Islet of Langerhans (tissue), 1 donor: ENCODE measurements around the gene VAV2.

ENCODE experiments used
- FAIRE-seq: peaks from one replicate; lab custom pipeline; 2011; peaks lifted over from hg19 to GRCh38; lab: Jason Lieb, UNC

VAV2 gene

DNA sequence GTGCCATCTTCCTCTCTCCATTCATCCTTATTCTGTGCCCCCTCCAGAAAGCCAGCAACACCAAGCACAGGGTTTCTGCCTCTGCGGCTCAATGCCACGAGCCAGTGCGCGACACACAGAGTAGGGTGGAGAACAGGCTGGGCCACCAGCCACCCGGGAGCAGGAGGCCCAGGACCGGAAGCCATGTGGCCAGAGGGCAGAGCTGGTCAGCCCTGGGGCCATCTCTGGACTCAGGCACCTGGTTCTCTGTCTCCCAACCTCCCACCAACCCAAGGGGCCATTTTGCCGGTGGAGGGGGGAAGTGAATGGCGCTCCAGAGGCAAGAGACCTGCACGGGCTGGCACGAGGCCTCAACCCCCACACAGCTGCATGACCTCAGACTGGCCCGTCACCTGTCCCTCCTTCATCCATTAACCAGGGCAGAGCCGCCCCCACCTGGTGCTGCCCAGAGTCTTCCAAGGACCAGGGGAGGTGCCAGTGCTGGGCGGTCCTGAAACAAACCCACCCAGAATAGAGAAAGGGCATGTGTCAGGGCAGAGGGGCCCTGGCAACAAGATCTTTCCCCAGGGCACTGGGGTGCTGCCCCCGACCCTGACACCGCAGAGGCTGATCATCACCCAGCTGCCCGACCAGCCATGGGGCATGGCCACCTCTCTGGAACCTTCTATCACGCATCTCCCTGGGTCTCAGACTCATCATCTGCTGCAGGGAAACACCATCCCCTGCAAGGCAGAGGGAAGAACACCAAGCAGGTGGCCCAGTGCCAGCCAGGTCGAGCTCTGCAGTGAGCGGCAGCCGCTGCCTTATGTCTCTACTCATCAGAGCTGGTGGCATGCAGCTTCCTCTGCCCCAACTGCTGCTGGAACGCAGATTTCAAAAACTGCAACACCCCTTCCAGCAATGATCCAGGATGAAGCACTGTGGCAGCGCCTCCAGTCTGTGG, 11.9 kb downstream of the VAV2 start:
- FAIRE-seq: no peak

DNA sequence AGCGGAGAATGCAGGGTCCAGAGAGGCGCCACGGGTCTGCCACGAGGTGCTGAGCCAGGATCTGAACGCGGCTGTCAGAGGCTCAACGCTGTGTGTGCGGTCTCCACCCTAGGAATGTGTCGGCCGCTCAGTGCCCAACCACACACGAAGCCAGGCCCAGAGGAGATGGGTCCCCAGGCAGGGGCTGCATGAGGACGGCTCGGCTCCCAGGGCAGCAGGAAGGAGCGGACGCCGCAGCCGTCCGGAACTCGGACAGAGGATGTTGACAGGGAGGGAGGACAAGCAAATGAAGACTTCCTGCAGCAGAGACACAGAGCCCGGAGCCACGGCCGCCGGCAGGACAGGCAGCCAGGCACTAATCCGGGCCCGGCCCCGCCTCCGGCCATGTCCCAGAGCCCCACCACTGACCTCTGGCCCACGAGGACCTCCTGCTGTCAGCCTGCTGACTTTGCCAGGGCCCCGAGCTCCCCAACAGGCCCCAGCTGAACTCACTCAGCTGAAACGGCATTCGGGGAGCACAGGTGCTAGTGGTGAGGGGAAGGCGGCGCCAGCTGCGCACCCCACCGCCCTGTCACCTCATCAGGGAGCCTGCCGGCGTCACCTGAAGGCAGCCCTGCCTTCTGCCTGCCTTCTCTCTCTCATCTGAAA, 12.7 kb downstream of the VAV2 start:
- no peak for FAIRE-seq

DNA sequence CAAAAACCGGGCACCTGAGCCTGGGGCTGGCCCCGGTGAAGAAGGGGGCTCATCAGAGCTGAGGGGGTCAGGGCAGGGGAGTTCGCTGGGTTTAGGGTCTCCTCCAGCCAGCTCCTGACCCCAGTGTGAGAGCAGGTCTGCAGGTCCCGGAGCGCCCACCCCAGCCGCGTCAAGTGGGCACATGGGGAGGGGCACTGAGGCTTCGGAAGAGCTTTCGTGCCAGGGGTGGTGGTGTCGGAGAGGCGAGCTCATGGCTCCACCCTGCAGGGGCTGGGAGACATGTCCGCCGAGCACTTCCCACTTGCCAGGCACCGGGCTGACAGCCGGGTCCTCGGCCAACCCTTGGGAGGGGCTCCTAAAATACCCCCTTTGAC, 13.2 kb downstream of the VAV2 start:
- no peak for FAIRE-seq

DNA sequence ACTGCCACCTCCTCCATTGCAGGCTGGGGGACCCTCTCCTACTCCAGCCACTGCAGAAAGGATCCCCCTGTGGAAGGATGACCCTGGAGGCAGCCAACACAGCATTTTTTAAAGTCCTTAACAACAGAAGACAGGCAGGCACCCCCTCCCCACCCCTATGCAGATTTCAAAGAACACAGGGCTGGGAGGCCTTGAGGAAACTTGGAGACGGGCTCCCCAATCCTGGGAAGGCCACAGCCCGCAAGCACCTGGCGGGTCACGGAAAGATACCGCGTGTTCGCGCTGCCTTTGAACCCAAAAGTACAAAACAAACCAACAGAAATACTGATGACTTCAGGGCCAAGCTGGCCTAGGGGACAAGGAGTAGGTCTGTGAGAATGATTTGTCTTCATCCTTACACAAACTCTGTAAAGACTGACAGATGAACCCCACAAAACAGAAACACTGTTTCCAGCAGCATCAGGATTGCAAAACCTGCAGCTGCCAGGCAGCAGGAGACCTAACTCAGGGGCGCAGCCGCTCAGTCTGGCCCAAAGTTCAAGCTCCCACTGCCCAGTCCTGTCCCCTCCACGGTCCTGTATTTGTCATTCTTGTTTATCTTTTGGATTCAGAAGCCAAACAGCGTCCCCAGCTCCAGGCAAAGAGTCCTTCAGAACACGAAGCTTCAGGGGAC, 13.8 kb downstream of the VAV2 start:
- no peak for FAIRE-seq

DNA sequence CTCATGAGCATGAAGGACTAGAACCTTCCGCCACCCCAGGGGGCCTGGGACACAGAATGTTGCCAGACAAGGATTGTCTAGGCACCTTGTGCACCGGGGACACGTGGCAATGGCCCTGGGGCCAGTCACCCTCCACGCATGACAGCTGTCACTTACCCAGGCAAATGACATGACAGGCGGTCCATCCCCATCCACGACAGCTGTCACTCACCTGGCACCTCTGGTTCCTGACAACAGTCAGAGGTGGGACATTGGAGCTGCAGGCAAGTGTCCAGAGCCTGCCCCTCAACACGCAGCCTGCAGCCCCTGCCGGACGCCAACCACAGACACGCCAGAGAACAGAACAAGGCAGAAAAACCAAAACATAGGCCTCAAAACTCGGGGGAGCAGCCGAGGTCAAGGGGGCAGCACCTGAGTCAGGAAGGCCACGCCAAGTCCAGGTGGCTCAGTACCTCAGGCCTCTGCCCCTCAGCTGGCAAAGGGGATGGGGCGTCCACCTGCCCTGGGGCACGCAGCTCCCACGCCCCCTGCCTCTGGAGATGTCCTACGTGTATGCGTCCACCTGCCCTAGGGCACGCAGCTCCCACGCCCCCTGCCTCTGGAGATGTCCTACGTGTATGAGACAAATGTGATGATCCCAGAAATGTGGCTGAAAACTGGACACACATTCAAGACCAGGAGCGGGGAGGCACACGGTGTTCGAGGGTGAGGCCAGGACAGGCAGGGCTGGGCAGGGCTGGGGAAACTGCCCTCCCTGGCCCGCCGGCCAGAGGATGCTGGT, 14.5 kb downstream of the VAV2 start:
- FAIRE-seq: no peak

DNA sequence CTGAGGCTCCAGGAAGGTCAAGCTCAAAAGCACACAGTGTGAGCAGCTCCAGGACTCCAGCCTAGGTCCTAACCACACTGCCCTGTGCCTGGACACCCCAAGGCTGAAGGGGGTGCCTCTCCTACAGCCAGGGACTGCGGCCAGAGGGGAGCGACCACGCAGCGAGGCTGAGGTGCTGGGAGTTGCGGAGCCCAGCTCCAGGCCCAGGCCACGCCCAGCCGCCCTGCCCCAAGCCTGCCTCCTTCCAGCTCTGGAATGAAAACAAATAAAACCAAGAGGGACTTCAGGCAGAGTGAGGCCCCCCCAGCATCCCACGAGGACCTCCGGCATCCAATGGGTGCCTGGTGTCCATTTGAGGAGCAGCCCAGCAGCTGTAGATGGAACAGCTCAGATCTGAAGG, 15.2 kb downstream of the VAV2 start:
- FAIRE-seq: no peak

DNA sequence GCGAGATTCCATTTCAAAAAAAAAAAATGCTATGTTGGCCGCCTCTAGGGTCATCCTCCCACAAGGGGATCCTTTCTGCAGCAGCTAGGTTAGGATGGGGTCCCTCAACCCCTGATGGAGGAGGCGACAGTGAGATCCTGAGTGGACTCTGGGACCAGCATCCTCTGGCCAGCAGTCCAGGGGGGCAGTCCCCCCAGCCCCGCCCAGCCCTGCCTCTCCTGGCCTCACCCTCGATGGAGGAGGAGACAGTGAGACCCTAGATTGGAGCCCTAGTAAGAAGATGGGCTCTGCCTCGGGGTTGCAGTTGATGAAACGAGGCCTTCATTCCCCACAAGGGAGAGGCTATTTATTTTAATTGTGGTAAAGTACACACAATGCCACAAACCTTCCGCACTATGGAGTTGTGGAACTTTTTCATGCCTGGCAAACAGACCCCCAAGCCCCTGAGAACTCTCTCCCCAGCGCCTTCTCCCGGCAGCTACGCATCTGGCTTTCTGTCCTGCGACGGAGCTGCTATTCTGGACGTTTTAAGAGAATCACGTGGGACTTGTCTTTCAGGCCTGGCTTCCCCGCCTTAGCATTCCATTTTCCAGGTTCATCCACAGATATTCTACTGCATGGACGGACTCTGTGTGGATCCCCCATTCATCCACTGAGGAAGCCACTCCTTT, 15.8 kb downstream of the VAV2 start:
- no peak for FAIRE-seq

DNA sequence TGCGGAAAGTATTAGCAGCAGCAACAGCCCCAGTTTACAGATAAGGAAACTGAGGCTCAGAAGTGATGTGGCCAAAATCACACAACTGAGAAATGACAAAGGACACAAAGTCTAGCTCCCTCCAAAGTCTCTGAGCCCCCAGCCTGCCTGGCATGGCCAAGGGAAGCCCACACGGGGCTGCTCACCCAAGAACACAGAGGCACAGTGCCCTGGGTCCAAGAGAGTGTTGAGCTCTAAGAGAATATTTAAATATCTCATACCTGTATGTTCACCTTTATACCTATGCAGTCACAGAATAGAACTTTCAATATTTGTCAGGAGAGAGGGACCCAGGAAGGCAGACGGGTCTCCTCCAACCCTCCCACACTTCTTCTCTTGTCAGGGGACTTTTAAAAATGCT, 16.6 kb downstream of the VAV2 start:
- FAIRE-seq: no peak

DNA sequence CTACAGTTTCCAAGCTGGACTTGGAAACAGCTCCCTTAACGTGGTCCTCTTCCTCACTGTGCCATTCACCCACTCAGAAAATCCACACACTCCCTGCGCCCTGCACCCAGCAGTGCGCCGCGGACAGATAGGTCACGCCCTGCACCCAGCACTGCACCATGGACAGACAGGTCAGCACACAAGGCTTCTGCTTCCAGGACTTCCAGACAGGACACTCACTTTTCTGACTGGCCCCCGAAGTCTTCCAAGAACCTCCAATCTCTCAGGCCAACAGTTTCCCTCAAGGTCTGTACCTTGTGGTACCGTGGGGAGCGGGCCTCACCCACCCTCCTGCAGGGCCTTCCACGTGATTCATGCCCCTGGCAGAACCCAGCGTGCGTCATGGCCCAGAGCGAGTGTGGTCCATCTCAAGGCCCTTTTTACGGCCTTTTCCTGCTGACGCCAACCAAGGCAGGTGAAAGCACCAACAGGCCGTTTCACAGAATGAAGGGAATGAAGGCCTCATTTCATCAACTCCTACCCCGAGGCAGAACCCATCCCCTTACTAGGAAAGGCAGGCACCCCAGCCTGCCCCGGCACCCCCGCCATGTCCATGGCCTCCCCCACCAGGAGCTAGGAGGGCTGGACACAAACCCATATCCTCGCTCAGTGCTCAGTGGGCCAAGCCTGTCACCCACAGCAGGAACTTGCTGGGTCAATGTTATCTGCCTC, 17.3 kb downstream of the VAV2 start:
- FAIRE-seq: no peak

DNA sequence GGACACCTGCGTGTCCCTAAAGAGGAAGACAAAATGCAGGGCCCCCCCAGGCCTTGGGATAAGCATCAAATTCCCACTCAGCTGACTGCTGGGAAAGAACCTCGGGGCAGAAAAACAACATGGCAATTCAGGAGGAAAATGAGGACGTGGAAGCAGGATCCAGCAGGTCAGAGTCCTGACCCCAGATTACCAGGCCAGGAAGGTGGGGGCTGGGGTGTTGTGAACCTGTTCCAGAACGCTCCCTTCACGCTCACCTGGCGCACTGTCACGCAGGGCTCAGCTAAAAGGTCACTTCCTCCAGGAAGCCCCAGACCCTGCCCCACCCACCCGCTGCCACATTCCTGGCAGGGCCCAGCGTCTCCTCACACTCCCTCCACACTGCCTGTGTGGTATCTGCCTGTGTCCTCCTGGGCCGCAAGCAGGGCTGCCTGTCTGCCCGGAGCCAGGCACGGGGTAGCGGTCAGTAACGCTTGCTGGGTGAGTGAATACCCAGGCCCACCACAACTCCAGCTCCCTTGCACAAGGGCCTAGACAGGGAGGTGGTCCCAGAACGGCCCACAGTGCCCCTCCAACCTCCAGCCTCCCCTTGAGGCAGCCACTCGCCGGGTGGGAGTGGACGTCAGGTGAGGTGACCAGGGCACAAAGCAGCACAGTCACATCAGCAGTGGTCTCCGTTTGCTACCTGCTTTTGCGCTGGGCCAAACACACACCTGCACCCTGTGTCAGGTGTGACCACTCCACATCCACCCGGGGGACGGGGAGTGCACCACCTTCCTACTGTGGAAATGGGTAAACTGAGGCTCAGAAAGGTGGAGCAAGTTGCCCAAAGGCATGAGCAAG, 18.1 kb downstream of the VAV2 start:
- FAIRE-seq: no peak

DNA sequence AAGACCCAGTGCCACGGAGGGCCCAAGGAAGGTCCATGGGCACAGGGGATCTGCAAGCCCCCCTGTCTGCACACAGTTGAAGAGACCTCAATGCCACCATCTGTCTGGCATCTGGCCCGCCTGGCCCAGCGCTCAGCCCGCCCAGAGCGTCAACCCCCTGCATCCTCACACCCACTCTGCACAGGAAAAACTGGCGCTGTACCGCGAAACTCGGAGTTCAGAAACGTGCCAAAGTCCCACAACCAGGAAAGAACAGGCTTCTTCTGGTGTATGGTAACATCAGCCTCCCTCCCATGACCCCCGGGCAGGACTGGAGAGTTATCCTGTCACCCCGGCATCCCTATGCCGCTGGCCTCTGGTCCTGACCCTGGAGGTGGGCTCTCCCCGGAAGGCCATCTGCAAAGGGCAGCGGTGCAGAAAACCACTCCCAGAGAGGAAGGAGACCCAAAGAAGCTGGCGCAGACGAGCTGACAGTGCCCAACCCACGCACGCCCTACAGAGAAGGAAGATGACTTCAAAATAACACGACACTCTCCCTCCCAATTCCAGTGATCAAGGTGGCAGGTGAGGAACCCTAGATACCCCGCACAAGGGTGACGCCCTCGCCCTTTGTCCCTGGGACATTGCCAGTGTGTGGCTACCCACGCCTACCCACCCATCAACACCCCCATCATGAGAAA, 18.9 kb downstream of the VAV2 start:
- FAIRE-seq: no peak

DNA sequence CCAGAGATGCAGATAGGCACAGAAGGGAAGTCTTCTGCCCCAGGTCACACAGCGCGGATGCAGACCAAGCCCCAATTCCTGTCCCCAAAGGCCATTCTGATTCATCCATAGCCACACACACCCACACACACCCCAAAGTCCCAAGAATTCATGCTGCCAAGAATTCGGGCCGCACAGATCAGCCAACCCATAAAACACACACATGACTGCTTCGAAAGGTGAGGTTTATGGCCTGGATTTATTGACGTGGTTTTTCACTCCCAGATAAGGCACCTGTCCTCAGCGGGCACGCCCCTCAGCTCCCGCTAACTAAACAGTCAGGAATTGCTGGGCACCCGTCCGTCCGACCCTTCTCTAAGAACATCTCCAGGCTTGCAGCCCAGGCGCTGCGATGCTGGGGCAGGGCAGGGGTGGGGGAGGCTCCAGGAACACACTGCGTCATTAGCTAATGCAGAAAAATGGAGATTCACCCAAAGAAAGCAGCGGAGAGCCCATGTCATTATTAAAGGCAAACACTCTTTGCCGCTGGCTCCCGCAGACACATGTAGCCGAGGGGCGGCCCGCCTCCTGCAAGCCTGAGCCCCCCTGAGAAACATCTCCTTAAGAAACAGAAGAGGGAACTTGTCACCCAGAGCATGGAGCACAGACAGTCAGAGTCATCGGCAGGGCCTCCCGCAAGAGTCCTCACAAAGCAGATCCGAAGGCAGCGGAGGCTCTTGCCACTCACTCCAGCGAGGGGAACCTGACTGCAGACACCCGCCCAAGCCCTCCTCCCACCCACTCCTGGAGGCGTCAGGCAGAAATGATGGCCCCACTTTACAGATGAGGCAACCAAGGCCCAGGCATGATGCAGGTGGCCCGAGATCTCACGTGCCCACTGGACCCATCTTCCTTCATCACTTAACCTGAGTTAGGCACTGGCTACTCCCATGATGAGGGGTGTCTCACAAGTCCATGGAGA, 19.9 kb downstream of the VAV2 start:
- FAIRE-seq: no peak

DNA sequence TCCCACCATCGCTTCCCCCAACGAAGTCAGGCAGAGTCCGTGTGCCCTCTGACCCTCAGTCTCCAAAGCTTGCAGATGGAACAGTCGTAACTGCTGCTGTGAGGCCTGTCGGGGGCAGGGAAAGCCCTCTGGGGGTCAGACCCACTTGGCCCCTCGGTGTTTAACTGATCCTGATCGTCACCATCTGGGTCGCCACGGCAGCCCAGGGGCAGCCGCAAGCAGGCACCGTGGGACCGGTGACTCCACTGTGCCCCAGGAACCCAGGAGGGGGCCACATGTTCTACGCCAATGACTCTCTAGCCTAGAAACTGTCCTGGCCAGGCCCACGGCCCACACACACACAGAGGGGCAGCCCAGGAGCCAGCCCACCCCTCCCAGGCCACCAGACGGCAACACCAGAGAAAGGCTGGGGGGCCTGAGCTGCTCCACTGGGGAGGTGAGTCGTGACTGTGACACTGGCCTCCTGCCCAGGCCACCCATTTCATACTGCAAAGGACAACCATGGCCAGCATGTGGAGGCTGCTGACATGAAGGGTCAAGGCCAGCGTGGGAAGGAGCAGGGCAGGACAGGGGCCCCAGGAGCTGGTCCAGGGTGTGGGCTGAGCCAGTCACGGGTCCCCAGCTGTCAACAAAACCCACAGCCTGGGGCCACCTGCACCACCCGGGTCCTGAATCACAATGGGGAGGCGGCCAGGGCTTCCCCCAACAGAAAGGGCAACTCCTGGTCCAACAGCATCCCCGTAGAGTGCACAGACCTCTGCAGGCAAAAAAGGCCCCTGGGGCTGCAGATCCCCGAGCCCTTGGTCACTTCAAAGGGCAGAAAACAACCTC, 20.8 kb downstream of the VAV2 start:
- FAIRE-seq: no peak

DNA sequence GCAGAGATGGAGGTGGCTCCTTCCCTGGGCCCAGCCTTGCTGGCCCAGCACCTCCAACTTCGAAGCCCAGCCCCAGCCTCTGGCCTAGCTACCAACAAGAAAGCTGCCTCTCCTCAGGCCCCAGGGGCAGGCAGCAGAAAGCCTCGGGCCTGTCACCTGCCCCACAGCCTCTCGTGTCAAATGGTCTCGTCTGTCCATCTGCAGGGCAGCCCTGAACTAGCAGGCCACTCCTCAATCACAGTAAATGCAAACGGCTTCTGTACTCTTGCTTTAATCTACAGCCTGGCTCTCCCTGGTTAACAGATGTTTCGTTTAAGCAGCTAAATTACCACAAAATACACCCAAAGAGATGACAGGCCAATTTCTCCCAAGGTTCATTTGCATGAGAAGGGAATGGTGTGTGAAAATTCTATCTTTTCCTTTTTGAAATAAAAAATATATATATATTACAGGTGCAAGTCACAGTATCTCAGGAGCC, 21.5 kb downstream of the VAV2 start:
- no peak for FAIRE-seq

DNA sequence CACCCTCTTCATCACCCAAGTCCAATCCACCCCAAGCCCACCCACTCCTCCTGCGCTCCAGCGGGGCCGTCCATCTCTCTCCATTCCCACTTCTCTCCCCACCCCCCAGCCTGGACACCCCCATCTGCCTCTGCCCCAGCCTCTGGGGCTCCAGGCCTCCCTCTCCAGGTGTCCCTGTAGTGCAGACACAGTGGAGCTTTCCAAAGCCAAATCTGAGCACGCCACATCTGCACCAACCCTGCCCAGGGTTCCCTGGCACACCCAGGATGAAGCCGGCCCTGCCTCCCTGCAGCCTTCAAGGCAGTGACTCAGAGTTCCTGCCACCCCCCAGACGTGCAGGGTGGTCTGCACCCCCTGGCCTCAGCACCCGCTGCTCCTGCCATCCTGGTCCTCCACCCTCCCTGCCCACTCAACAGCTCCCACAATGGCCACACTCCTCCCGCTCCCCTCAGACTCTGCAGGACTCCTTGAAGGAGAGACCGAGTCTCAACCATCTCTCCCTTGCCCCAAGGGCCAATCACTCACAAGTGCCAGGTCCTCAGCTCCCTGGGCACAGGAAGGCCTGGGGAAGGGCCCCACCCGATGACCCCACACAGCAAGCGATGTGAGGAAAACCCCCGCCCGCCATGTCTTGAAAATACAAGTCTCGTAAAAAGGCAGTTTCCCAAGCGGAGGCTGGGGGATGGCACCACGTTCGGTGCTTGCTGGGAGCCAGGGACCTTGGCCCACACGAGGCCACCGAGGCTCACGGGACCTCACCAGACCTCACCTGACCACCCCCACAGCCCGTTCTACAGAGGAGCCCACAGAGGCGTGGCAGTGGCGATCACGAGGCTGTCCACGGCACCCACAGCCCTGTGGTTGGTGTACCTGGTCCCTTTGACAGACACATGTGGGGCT, 22.2 kb downstream of the VAV2 start:
- no peak for FAIRE-seq

DNA sequence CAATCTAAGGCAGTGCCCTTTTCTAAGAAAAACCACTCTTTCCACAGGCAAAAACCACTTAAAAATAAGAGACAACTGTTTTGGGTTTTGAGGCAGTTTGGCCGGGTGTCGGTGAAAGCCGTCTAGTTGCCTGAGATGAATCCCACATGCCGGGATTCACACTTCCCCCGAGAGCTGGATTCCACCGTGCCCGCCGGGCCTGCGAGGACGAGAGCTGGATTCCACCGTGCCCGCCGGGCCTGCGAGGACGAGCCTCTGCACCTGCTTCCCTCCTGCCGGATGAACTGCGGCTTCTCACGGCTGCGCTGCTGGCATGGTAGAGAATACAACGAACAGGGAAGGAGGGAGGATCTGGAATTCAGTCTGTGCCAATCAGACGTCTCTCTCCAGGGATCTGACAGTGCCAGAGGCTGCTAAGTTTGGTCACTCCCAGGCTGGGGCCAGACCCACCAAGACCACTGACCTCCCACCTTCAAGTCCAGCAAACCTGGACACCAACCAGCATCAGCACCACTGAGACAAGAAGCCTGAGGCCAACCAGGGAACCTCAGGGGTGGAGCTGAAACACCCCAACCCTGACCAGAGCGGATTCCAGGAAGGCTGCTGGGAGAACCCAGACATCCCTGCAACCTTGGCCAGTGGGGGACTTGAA, 23.0 kb downstream of the VAV2 start:
- FAIRE-seq: no peak
